HEK293 (cell line): Measurements from ENCODE around the gene STX16.

Source experiments
- CTCF ChIA-PET: fragments of 350-600 bp; formaldehyde crosslinking; extraction: SDS; loops from one replicate; lab custom pipeline; 2021; ENCODE audit warnings: antibody characterized with exemption; lab: Yijun Ruan, JAX
- POLR2A ChIA-PET: fragments of 300-600 bp; formaldehyde crosslinking; extraction: SDS; loops from one replicate; lab custom pipeline; 2020; ENCODE audit warnings: antibody characterized with exemption, inconsistent platforms; lab: Yijun Ruan, JAX
- H3K27ac ChIP-seq: fragments of 200-500 bp; sonication (Bioruptor generic); 2 replicates; pipeline ENCODE4 v1.5.1; 2014; ENCODE audit warnings: low read depth, low read length, control low read depth, inconsistent platforms; ENCODE audit errors: extremely low read depth
- H3K36me3 ChIP-seq, 2 experiments: fragments of 200-500 bp in 1 of 2; sonication (Bioruptor generic) in 1 of 2; 1 replicate in 1 of 2; 2 replicates in 1 of 2; pipeline ENCODE4 v1.5.1; 2014 to 2017; ENCODE audit warnings: inconsistent platforms in 2 of 2, low read length in 2 of 2; ENCODE audit not compliant: control insufficient read depth in 2 of 2, insufficient read depth in 1 of 2
- H3K4me1 ChIP-seq: fragments of 200-500 bp; sonication (Bioruptor generic); 2 replicates; pipeline ENCODE4 v1.5.1; 2014; ENCODE audit warnings: mild to moderate bottlenecking, low read length, inconsistent platforms; ENCODE audit not compliant: control insufficient read depth, insufficient read depth
- H3K4me3 ChIP-seq: 2 replicates; pipeline ENCODE4 v1.5.1; 2011; ENCODE audit warnings: low read depth, mild to moderate bottlenecking, control low read depth, low read length, moderate library complexity
- H3K9me3 ChIP-seq: fragments of 200-500 bp; sonication (Bioruptor generic); 2 replicates; pipeline ENCODE4 v1.5.1; 2014; ENCODE audit warnings: low read depth, low read length, inconsistent platforms; ENCODE audit not compliant: control insufficient read depth, insufficient read depth
- GLI2 ChIP-seq: fragments of 450-650 bp; formaldehyde crosslinking; IDR thresholded peaks from 2 replicates; pipeline ENCODE4; 2017; ENCODE audit warnings: missing biosample characterization, missing genetic modification characterization, low read depth, borderline replicate concordance
- SCRT2 ChIP-seq: fragments of 450-650 bp; formaldehyde crosslinking; IDR thresholded peaks from 2 replicates; pipeline ENCODE4 v1.5.1; 2016; ENCODE audit warnings: missing biosample characterization, missing genetic modification characterization
- ZNF155 ChIP-seq: fragments of 450-650 bp; formaldehyde crosslinking; IDR thresholded peaks from 2 replicates; pipeline ENCODE4 v1.5.1; 2016; ENCODE audit warnings: missing biosample characterization, missing genetic modification characterization
- ZNF19 ChIP-seq: fragments of 450-650 bp; formaldehyde crosslinking; IDR thresholded peaks from 2 replicates; pipeline ENCODE4; 2016; ENCODE audit warnings: missing biosample characterization, missing genetic modification characterization, low read depth
- ZNF2 ChIP-seq: fragments of 450-650 bp; formaldehyde crosslinking; IDR thresholded peaks from 2 replicates; pipeline ENCODE4 v1.5.1; 2016; ENCODE audit warnings: missing biosample characterization, missing genetic modification characterization
- ZNF660 ChIP-seq: fragments of 450-650 bp; IDR thresholded peaks from 2 replicates; pipeline ENCODE4 v1.5.1; 2018; ENCODE audit warnings: missing biosample characterization, mild to moderate bottlenecking, missing genetic modification characterization
- ZNF768 ChIP-seq: fragments of 450-650 bp; formaldehyde crosslinking; IDR thresholded peaks from 2 replicates; pipeline ENCODE4 v1.5.1; 2018; ENCODE audit warnings: missing biosample characterization, mild to moderate bottlenecking, missing genetic modification characterization
- ZSCAN30 ChIP-seq: fragments of 450-650 bp; IDR thresholded peaks from 2 replicates; pipeline ENCODE4 v1.5.1; 2018; ENCODE audit warnings: missing biosample characterization, mild to moderate bottlenecking, missing genetic modification characterization, moderate library complexity
- TF ChIP-seq, protein P1 (sequence below): fragments of 450-650 bp; formaldehyde crosslinking; IDR thresholded peaks from 2 replicates; pipeline ENCODE4 v1.5.1; 2016; ENCODE audit warnings: missing biosample characterization, missing genetic modification characterization, low read depth
- TF ChIP-seq, protein P2 (sequence below): sonication (generic); formaldehyde crosslinking; IDR thresholded peaks from 2 replicates; pipeline ENCODE4 v1.8.1; 2022; ENCODE audit warnings: mild to moderate bottlenecking, moderate library complexity, missing genetic modification reagents
- TF ChIP-seq, protein P3 (sequence below): fragments of 450-650 bp; formaldehyde crosslinking; IDR thresholded peaks from 2 replicates; pipeline ENCODE4 v1.5.1; 2017; ENCODE audit warnings: missing biosample characterization, mild to moderate bottlenecking, missing genetic modification characterization, moderate library complexity

STX16 gene

DNA sequence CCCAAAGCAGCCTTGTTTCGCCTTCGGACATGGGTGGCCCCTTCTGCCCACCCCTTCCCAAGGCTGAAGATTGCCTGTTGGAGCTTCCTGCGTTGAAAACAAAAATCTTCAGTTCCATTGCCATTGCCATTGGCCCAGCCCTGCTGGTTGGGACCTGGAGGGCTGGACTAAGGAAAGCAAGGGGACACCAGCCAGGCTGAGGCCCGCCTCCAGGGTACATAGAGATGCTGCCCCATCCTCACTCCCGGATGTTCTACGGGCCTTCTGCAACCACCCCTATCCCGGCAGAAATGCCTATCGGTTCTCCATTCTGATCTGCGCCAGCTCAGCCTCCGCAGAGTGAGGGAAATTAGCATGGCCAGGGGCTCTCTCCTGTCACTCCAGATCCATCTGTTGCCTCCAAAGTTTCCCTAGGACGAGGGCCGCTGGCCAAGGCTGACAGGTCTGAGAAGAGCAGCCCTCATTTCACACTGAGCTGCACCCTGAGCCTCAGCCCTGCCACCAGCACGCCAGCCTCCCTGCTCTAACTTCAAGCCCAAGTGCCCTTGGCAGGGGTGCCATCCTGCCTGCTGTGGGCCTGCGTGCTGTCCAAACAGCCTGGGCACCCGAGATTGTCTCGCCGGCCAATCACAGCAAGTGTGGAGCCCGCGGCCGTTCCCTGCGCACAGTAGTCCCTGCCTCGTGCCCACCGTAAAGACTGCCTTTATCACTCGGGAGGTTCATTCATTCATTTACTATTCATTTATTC lies 13.4 kb upstream of the STX16 start:
- no peaks in the 10 kb centered on the region for H3K36me3 ChIP-seq
- POLR2A ChIA-PET, result no interaction called here
- no peaks in the 10 kb centered on the region for H3K4me1 ChIP-seq
- TF ChIP-seq ZSCAN30, result no peak
- TF ChIP-seq, protein P1, sequence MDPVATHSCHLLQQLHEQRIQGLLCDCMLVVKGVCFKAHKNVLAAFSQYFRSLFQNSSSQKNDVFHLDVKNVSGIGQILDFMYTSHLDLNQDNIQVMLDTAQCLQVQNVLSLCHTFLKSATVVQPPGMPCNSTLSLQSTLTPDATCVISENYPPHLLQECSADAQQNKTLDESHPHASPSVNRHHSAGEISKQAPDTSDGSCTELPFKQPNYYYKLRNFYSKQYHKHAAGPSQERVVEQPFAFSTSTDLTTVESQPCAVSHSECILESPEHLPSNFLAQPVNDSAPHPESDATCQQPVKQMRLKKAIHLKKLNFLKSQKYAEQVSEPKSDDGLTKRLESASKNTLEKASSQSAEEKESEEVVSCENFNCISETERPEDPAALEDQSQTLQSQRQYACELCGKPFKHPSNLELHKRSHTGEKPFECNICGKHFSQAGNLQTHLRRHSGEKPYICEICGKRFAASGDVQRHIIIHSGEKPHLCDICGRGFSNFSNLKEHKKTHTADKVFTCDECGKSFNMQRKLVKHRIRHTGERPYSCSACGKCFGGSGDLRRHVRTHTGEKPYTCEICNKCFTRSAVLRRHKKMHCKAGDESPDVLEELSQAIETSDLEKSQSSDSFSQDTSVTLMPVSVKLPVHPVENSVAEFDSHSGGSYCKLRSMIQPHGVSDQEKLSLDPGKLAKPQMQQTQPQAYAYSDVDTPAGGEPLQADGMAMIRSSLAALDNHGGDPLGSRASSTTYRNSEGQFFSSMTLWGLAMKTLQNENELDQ (tag by site-specific recombination), result no peak
- TF ChIP-seq, protein P2, sequence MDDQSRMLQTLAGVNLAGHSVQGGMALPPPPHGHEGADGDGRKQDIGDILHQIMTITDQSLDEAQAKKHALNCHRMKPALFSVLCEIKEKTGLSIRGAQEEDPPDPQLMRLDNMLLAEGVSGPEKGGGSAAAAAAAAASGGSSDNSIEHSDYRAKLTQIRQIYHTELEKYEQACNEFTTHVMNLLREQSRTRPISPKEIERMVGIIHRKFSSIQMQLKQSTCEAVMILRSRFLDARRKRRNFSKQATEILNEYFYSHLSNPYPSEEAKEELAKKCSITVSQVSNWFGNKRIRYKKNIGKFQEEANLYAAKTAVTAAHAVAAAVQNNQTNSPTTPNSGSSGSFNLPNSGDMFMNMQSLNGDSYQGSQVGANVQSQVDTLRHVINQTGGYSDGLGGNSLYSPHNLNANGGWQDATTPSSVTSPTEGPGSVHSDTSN (CRISPR knock-in tag), result no peak
- H3K9me3 ChIP-seq, result no peaks in the 10 kb centered on the region
- H3K4me3 ChIP-seq, result no peak overlapping the region
- no peak overlapping the region for H3K27ac ChIP-seq
- CTCF ChIA-PET, result no interaction called here

DNA sequence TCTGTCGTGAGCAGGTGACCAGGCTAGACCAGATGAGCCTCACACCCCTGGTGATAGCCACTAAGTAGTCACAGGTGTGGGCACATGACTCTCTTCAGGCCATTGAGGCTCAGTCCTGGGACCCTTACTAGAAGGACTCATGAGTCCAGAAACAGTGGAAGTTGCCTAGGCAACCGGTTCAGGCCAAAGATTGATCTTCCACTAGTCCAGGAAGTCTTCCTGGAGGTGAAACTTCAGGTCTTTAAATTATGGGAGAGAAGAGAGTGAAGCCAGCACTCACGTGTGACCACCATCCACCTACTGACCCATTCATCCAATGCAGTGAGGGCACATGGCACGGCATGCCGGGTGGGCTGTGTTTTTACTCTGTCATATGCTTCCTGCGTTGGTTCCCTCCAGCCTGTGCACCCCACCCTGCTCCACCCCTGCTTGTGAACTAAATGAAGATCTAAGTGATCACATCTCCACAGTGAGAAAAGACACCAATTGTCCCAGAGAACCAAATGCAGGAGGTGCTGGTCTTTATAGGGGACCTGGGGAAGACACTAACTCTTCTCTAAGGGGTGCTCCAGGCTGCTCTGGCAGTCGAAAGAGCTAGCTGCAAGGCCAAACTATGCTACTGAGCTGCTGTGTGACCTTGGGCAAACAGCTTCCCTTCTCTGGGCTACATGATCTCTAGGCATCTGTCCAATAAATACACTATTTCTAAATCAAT lies 12.5 kb upstream of the STX16 start:
- CTCF ChIA-PET, result interaction anchor here (0.6 to 0.9 kb wide), 2 partner anchors 11 to 13 kb away, joined by 3 read pairs; partner anchors contain the start of gene STX16
- POLR2A ChIA-PET, result no interaction called here
- no peak for TF ChIP-seq ZNF768 (tag by site-specific recombination)
- TF ChIP-seq GLI2, result no peak
- no peak for TF ChIP-seq ZNF2 (tag by site-specific recombination)

DNA sequence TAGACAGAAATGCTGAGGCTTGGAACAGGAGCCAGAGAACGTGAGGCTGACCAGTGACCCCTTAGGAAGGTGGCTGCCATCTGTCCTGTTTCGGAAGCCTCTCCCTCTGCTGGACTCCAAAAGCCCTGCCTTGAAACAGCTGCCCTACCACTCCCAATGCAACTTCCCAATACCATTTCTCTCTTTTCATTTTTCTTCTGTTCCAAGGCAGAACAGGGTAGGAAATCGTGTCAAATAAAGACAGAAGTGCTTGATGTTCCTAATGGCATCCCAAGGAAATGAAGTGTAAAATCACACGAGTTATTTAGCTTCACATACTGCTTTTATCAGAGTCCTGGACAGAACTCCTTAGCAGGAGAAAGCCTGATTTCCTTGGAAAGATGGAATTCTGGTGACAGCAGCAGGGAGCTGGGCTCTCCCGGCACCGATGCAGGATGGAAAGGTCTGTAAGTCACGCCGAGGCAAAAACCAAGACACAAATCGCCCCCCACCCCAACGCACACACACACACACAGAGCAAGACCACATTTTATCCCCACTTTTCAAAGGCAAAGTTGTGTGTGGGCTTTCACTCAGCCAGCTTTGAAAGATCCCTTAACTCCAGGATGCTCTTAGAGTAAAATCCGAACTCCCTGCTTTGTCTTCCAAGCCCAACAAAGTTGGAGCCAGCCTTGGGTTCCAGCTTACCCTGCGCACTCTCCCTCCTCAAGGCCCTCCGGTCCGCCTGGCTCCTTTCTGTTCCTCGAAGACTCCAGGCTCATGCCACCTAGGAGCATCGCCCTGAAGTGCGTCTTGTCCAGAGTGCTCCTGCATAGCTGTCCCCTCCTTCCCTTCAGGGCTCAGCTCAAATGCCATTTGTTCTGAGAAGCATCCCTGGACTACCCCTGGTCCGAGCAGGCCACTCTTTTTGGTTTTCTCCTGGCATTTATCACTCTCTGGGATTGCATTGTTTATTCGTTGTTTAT lies 11.6 kb upstream of the STX16 start:
- Histone ChIP-seq H3K4me1 (no peaks in the 10 kb centered on the region), H3K9me3 (no peaks in the 10 kb centered on the region), H3K4me3 (no peak overlapping the region), H3K27ac (no peak overlapping the region), H3K36me3 (no peaks in the 10 kb centered on the region)
- ChIA-PET POLR2A (no interaction called here), CTCF (interaction anchor here (0.6 to 0.9 kb wide), 3 partner anchors 8 to 12 kb away, joined by 3 read pairs; partner anchors contain the start of gene STX16)
- no peak for TF ChIP-seq ZNF660 (tag by site-specific recombination)
- no peak for TF ChIP-seq SCRT2 (tag by site-specific recombination)
- no peak for TF ChIP-seq ZNF155 (tag by site-specific recombination)
- TF ChIP-seq ZNF19 (tag by site-specific recombination), result no peak
- TF ChIP-seq, protein P3, sequence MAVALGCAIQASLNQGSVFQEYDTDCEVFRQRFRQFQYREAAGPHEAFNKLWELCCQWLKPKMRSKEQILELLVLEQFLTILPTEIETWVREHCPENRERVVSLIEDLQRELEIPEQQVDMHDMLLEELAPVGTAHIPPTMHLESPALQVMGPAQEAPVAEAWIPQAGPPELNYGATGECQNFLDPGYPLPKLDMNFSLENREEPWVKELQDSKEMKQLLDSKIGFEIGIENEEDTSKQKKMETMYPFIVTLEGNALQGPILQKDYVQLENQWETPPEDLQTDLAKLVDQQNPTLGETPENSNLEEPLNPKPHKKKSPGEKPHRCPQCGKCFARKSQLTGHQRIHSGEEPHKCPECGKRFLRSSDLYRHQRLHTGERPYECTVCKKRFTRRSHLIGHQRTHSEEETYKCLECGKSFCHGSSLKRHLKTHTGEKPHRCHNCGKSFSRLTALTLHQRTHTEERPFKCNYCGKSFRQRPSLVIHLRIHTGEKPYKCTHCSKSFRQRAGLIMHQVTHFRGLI, result no peak

More for the DNA sequence above, 12.5 kb upstream of the STX16 start:
- Histone ChIP-seq H3K9me3 (no peaks in the 10 kb centered on the region), H3K27ac (no peak overlapping the region), H3K4me3 (no peak overlapping the region), H3K4me1 (no peaks in the 10 kb centered on the region), H3K36me3 (no peaks in the 10 kb centered on the region)
